SU-DHL-6 (cell line): Measurements from ENCODE around the gene RTF2.

Source experiments
- H2AFZ ChIP-seq: fragments of 200-600 bp; sonication (generic); 2 replicates; pipeline ENCODE4 v1.6.1; 2014; ENCODE audit warnings: low read depth, mild to moderate bottlenecking, moderate library complexity, mixed read lengths, antibody characterized with exemption, low read length; ENCODE audit not compliant: severe bottlenecking
- H3F3A ChIP-seq: fragments of 200-600 bp; shearing (Covaris generic); 2 replicates; pipeline ENCODE4 v1.6.0; 2016; ENCODE audit warnings: antibody characterized with exemption, mild to moderate bottlenecking; ENCODE audit not compliant: insufficient read depth
- H3K27ac ChIP-seq: fragments of 200-600 bp; sonication (generic); 2 replicates; pipeline ENCODE4 v1.5.1; 2016; ENCODE audit warnings: low read depth, mild to moderate bottlenecking, low read length, moderate library complexity, mixed read lengths
- H3K27me3 ChIP-seq: fragments of 200-600 bp; sonication (generic), shearing (Covaris generic); 2 replicates; pipeline ENCODE4 v1.6.0; 2014; ENCODE audit warnings: mild to moderate bottlenecking, low read length
- H3K36me3 ChIP-seq: fragments of 200-600 bp; sonication (generic); 2 replicates; pipeline ENCODE4 v1.6.1; 2014; ENCODE audit warnings: mild to moderate bottlenecking, low read length, mixed read lengths
- H3K4me2 ChIP-seq: fragments of 300-600, 200-600 bp; shearing (Covaris generic), sonication (generic); 2 replicates; pipeline ENCODE4 v1.6.0; 2014; ENCODE audit warnings: low read length, low read depth, mild to moderate bottlenecking; ENCODE audit not compliant: poor library complexity, severe bottlenecking
- H3K4me3 ChIP-seq: fragments of 200-600 bp; sonication (generic); 2 replicates; pipeline ENCODE4 v1.5.1; 2014; ENCODE audit warnings: antibody characterized with exemption, low read length, mild to moderate bottlenecking, mixed read lengths; ENCODE audit not compliant: insufficient read depth, poor library complexity, severe bottlenecking
- H3K79me2 ChIP-seq: fragments of 200-600 bp; sonication (generic); 2 replicates; pipeline ENCODE4 v1.6.1; 2014; ENCODE audit warnings: mild to moderate bottlenecking, low read length, moderate library complexity; ENCODE audit not compliant: insufficient read depth
- H3K9ac ChIP-seq: fragments of 200-600 bp; sonication (generic); 2 replicates; pipeline ENCODE4 v1.7.0; 2014; ENCODE audit warnings: mild to moderate bottlenecking, low read length
- H3K9me2 ChIP-seq: fragments of 200-600 bp; sonication (generic); replicated peaks from 2 replicates; pipeline ENCODE4 v1.6.1; 2014; ENCODE audit warnings: low read length; ENCODE audit not compliant: insufficient read depth
- H3K9me3 ChIP-seq: fragments of 200-600 bp; sonication (generic); 2 replicates; pipeline ENCODE4 v1.6.1; 2014; ENCODE audit warnings: low read length, mixed read lengths; ENCODE audit not compliant: insufficient read depth
- H4K20me1 ChIP-seq: fragments of 200-600 bp; sonication (generic); 2 replicates; pipeline ENCODE4 v1.6.1; 2014; ENCODE audit warnings: low read depth, mild to moderate bottlenecking, antibody characterized with exemption, low read length, moderate library complexity, mixed read lengths
- EZH2phosphoT487 ChIP-seq: fragments of 200-600 bp; sonication (generic), shearing (Covaris generic); conservative IDR thresholded peaks from 2 replicates; pipeline ENCODE4 v1.6.1; 2018; ENCODE audit warnings: mild to moderate bottlenecking, antibody characterized with exemption, low read length, moderate library complexity, mixed read lengths
- TF ChIP-seq, protein P1 (sequence below): fragments of 200-600 bp; sonication (generic); IDR thresholded peaks from one replicate; pipeline ENCODE4 v1.5.1; 2017; ENCODE audit warnings: antibody characterized with exemption, mild to moderate bottlenecking, low read length, moderate library complexity; ENCODE audit not compliant: insufficient read depth, poor library complexity, severe bottlenecking

The RTF2 gene

DNA sequence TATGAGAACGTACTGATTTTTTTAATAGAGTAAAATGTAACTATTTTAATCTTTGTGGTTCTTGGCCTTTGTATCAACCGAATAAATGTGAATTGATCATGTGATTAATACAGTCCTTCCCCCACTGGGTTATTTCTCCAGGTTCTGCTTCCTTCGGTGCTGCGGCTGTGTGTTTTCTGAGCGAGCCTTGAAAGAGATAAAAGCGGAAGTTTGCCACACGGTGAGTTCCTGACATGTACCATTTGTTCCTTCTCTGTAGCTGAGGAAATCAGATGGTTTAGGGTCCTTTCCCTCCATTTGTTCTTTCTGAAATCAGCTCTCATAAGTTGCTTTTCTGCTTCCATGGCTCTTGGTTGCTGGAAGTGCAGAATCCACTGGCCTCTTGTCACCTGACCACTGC lies 15.5 kb downstream of the RTF2 start:
- Histone ChIP-seq H4K20me1 (no peaks in the 10 kb centered on the region), H3F3A (no peaks in the 10 kb centered on the region), H3K27me3 (no peaks in the 10 kb centered on the region), H3K27ac (no peak overlapping the region), H3K9ac (no peak overlapping the region), H3K36me3 (peaks cover 2% of the 10 kb centered on the region; the same call in 1 of the 2 replicates), H3K9me2 (no peaks in the 10 kb centered on the region), H3K4me3 (no peak overlapping the region), H3K9me3 (no peaks in the 10 kb centered on the region), H3K79me2 (no peaks in the 10 kb centered on the region), H2AFZ (no peak overlapping the region), H3K4me2 (no peak overlapping the region)
- TF ChIP-seq, protein P1, sequence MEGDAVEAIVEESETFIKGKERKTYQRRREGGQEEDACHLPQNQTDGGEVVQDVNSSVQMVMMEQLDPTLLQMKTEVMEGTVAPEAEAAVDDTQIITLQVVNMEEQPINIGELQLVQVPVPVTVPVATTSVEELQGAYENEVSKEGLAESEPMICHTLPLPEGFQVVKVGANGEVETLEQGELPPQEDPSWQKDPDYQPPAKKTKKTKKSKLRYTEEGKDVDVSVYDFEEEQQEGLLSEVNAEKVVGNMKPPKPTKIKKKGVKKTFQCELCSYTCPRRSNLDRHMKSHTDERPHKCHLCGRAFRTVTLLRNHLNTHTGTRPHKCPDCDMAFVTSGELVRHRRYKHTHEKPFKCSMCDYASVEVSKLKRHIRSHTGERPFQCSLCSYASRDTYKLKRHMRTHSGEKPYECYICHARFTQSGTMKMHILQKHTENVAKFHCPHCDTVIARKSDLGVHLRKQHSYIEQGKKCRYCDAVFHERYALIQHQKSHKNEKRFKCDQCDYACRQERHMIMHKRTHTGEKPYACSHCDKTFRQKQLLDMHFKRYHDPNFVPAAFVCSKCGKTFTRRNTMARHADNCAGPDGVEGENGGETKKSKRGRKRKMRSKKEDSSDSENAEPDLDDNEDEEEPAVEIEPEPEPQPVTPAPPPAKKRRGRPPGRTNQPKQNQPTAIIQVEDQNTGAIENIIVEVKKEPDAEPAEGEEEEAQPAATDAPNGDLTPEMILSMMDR: no peak
- TF ChIP-seq EZH2phosphoT487: no peak

DNA sequence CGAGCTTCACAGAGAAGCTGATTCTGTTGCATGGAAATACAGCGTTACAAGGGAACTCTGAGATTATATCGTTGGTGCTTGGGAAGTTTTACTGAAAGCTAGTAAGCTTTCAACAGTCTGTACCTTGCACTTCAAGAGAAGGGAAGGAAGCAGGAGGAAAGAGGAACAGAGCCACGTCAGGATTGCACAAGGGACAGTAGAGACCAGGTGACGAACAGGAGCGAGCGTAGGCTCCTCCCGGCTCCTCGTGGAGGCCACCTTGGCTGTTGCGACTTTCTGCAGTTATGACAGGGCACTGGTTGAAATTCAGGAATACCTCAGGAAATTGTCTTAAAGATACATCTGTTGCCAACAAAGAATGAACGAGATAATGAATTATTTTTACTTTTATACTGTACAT lies 18.8 kb downstream of the RTF2 start:
- no peak overlapping the region for H3K4me2 ChIP-seq
- H3K27ac ChIP-seq: no peak overlapping the region
- TF ChIP-seq EZH2phosphoT487: no peak
- TF ChIP-seq, protein P1: no peak
- H3K36me3 ChIP-seq: peaks cover 2% of the 10 kb centered on the region; the same call in 1 of the 2 replicates
- H3K9ac ChIP-seq: no peak overlapping the region
- H3K9me2 ChIP-seq: no peaks in the 10 kb centered on the region
- no peaks in the 10 kb centered on the region; the same call in 1 of the 2 replicates for H3K79me2 ChIP-seq
- H3K9me3 ChIP-seq: no peaks in the 10 kb centered on the region
- H3K27me3 ChIP-seq: no peaks in the 10 kb centered on the region
- no peaks in the 10 kb centered on the region for H4K20me1 ChIP-seq
- H3K4me3 ChIP-seq: no peak overlapping the region
- H3F3A ChIP-seq: no peaks in the 10 kb centered on the region
- H2AFZ ChIP-seq: no peak overlapping the region

DNA sequence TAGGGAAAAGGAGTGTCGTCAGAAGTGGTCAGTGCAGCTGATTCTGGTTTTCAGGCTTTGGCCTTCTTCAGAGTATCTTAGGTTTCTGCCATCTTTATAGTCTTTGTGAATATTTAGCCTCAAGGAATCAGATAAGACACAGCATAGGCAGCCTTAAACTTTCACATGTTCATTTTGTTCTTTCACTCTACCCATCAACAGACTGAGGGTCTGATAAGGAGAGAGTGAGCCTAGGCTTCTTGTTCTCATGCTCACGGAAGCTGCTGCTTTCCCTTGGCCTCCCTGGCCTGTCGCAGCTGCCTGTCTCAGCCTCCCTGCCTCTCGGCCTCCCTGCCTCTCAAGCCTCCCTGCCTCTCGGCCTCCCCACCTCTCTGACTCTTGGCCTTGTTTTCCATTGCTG lies 20.1 kb downstream of the RTF2 start:
- no peaks in the 10 kb centered on the region for H4K20me1 ChIP-seq

More for the DNA sequence above, 20.1 kb downstream of the RTF2 start:
- H3K4me3 ChIP-seq: no peak overlapping the region
- no peaks in the 10 kb centered on the region for H3K27me3 ChIP-seq
- H3K9ac ChIP-seq: no peak overlapping the region
- no peak overlapping the region for H3K4me2 ChIP-seq
- peaks cover under 1% of the 10 kb centered on the region; the same call in 1 of the 2 replicates for H3K36me3 ChIP-seq
- H3F3A ChIP-seq: no peaks in the 10 kb centered on the region
- H2AFZ ChIP-seq: no peak overlapping the region
- TF ChIP-seq, protein P1: no peak
- TF ChIP-seq EZH2phosphoT487: no peak
- no peaks in the 10 kb centered on the region for H3K9me2 ChIP-seq
- H3K27ac ChIP-seq: no peak overlapping the region
- H3K9me3 ChIP-seq: no peaks in the 10 kb centered on the region
- H3K79me2 ChIP-seq: no peaks in the 10 kb centered on the region; the same call in 1 of the 2 replicates
